SW 1271 (cell line): ENCODE results near the gene BRWD1.

Source experiments
- DNase-seq, 2 experiments: peaks; one replicate each; lab custom pipeline; 2025; lab: John Stamatoyannopoulos, UW

Gene BRWD1

DNA sequence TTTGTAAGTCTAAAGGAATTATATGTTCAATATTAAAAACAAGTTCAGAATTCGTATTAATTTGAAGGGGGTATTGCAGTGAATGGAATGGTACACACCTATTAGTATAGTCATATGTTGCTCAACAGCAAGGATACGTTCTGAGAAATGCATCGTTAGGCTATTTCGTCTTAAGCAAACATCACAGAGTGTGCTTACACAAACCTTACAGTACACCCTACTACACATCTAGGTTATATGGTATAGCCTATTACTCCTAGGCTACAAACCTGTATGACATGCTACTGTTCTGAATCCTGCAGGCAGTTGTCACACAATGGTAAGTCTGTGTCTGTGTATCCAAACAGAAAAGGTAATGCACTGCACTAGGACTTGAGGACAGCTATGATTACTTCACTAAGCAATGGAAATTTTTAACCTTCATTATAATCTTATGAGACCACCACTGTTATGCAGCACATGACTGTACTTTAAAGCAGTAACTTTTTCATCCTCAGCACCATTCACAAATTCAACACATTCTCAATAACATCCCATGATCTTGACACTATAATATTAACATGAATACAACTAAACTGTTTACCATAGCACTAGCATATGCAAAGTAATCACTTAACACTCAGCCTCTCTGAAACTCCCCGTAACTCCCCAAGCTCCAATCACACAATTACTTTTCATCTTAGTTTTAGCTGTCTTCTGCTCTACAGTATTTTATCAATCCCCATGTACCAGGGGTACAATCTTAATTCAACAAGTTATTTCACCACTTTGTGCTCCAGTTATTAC, 115.8 kb downstream of the BRWD1 start:
- no peak for DNase-seq

GRCh38 chr21:39196838-39197237, 116.6 kb downstream of the BRWD1 start:
- no peak for DNase-seq

GRCh38 chr21:39196310-39196709, 117.1 kb downstream of the BRWD1 start:
- no peak for DNase-seq

DNA sequence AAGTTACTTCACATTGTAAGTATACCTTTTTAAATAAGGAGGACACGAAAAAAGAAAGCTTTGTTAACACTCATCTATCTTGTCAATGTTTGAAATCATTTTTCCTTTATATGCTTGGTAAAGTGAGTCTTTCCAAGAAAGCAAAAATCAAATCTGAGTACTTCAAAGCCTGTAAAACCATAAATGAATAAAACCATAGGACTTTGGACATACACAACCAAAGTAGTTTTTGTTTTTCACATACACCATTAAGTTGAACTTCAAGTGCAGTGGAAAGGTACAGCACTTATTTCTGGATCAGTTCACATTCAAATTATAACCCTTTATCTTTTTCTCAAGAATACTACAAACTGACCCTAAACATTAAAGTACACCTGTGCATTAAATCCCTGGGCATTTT, 120.1 kb downstream of the BRWD1 start:
- DNase-seq = no peak

GRCh38 chr21:39189857-39190604, 123.4 kb downstream of the BRWD1 start:
- DNase-seq = no peak

- DNase-seq = no peak
Observed at GRCh38 chr21:39188521-39189139, 124.8 kb downstream of the BRWD1 start.

GRCh38 chr21:39187141-39187540, 126.3 kb downstream of the BRWD1 start:
- DNase-seq = no peak

DNA sequence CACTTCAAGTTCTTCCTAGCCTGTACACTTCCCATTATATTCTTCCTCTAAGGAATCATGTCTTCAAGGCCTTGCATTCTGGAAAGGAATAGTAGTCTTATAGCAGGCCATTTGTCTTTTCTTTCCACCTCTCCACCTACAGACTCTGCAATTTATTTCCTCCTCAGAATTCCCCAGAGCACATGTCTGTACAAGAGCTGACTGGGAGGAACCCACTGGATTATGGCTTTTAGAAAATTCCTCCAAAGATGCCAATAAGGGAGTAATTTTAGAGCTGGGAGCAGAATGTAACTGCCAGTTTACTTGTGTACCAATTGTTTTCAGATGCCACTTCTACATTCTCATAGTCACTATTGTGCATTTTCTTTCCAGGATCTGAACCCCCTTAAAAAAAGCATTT, 126.8 kb downstream of the BRWD1 start:
- DNase-seq = no peak

DNA sequence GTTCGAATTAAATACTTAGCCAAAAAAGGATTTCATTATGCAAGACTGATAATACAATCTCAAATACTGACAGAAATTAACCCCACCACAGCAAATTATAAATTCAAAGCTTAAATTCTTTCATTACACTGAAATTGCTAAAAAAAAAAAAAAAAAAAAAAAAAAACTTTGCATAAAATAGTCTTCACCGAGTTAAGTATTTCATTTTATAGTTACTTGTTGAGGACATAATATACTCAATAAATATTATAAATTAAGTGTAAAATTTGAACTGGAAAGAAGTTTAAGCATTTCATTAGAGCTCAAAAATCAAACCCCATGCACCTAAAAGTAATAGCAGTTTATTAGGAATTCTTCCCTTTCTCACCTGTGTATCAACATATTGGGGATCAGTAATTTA, 128.3 kb downstream of the BRWD1 start:
- DNase-seq = no peak

GRCh38 chr21:39184050-39184980, 129.1 kb downstream of the BRWD1 start:
- no peak for DNase-seq

- peak; percentile 67 to 94 for DNase-seq
Observed at GRCh38 chr21:39183272-39184049, 130.0 kb downstream of the BRWD1 start, which contains the start of gene PSMG1. PSMG1 (minus strand) TSS chr21:39183451; CDS start chr21:39183385, 66 bp downstream.

DNA sequence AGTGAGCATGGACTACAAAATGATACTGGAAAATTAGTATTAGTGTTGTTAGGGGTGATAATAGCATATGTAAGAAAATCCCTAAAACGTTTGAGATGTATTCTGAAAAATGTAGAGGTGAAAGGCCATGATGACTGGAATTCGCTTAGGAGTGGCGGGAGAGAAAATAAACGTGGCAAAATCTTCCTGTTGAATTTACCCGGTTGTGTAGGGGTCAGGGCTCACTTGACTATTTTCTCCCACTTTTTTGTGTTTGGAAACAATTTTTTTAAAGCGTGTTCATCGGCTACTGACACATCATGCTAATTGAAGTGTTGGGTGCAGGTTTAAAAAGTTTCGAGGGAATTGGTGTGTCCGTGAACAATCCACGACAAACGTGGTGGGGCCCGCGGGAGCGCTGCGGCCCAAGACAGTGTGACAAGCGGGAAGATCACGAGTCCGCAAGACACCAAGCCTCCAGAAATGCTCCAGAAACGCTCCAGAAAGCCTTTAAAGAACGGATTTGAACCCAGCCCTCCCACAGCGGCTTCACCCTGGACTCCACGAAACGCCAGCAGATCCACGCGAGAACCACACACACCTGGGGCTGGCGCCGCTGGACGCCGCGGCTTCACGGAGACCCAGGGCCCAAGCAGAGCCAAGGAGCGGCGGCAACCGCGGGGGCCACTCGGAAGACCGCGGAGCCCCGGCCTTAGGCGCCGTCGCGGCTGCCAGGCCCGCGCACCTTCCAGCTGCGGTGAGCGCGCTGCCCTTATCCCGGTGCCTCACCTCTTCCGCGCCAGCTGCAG, 130.8 kb downstream of the BRWD1 start:
- no peak for DNase-seq

DNA sequence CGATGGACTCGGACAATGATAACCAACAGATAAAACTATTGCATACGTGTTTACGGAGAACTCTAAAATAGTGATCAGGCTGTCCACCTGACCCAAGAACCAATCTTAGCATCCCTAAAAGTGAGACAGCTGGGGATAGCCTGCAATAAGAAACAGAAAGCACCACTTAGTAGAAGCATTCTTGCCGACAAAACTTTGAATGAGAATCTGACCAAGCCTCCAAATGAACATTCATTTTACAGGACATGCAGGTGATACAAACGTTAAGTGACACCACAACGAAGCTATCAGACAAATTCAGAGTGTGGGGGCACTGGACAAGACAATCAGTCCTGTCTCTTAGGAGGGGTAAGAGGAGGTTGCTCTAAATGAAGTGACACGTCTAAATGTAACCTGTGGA, 131.4 kb downstream of the BRWD1 start:
- DNase-seq = no peak

DNA sequence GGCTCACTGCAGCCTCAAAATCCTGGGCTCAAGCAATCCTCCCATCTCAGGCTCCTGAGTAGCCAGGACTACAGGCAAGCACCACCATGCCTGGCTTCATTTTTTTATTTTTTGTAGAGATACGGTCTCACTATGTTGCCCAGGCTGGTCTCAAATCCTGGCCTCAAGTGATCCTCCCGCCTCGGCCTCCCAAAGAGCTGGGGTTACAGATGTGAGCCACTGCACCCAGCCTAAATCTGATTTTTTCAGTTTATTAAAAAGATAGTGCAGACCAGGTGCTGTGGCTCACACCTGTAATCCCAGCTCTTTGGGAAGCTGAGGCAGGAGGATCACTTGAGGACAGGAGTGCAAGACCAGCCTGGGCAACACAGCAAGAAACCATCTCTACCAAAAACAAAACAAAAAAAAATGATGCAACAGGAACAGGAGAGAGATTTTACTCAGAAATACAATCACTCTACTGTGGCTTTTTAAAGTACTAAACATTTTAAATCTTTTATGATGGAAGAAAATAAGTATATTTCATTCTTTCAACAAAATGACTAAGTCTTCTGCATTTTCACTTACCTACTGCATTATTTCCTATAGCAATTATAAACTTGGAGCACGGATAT, 132.1 kb downstream of the BRWD1 start:
- no peak for DNase-seq

- peak in 1 of 2 experiments; percentile 13 for DNase-seq
Observed at GRCh38 chr21:39180429-39181019, 132.9 kb downstream of the BRWD1 start.

DNA sequence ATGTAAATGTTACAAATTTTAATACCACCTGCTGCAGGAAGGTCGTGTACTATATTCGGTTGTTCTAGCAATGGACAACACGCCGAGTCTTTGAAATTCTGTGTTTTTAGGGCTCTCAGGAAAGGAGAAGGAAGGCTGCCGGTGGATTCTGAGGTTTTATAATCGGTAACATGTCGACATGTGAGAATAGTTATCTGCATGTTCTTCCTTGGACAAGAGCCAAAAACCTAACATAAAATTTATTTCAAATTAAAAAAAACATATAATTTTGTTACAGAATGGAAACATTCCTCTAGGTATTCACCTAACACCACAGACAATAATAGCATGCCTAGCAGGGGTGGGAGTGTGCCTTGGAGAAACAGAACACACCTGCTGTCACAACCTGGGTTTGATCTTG, 135.0 kb downstream of the BRWD1 start:
- no peak for DNase-seq

GRCh38 chr21:39176271-39176709, 137.1 kb downstream of the BRWD1 start:
- no peak for DNase-seq

DNA sequence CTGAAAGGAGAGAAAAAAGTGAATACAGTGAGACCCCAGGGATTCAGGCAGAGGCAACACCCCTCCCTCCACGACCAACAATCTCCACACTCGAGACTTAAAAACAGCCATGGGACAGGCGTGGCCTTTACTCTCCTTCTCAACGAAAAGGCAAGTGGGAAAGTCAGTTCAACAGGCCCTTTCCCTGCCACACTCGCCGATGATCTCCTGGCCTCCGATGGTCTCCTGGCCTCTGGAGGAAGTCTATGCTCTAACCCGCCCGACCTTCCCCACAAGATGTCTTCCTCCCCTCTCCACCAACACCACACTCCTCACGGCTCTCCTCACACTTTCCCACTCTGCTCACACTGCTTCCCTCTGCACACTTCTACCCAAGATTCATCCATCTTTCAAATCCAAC, 137.8 kb downstream of the BRWD1 start:
- no peak for DNase-seq

DNA sequence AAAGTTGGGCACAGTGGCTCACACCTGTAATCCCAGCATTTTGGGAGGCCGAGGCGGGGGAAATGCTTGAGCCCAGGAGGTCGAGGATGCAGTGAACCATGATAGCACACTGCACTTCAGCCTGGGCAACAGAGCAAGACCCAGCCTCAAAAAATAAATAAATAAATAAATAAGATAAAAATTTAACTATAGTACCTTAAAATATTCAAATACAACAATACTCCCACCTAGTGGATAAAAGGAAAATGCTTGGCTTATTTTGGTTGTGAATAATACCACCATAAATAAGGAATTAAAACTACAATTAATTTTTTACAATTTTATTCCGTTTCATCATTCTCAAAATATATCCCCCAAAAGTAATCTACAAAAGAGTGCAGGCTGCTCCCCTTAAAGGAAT, 138.3 kb downstream of the BRWD1 start:
- DNase-seq = peak in 1 of 2 experiments; percentile 10
